KMS-11 (cell line): Measurements from ENCODE around the gene LIME1.

Experiments
- H2AFZ ChIP-seq: fragments of 200-600 bp; sonication (generic); 2 replicates; pipeline ENCODE4 v1.6.1; 2016; ENCODE audit warnings: antibody characterized with exemption, mixed run types, low read depth
- H3K27ac ChIP-seq: fragments of 200-600 bp; sonication (generic); 2 replicates; pipeline ENCODE4 v1.6.1; 2016; ENCODE audit warnings: mild to moderate bottlenecking, mixed run types
- H3K27me3 ChIP-seq: fragments of 200-600 bp; sonication (generic); 2 replicates; pipeline ENCODE4 v1.6.1; 2017; ENCODE audit warnings: mild to moderate bottlenecking, low read depth, mixed run types, moderate library complexity; ENCODE audit not compliant: insufficient read depth
- H3K36me3 ChIP-seq: fragments of 200-600 bp; sonication (generic); 2 replicates; pipeline ENCODE4 v1.6.1; 2017; ENCODE audit warnings: mild to moderate bottlenecking, mixed run types; ENCODE audit not compliant: insufficient read depth
- H3K4me1 ChIP-seq: fragments of 200-600 bp; sonication (generic); 2 replicates; pipeline ENCODE4 v1.6.1; 2016; ENCODE audit warnings: mild to moderate bottlenecking, low read depth, mixed run types; ENCODE audit not compliant: poor library complexity, severe bottlenecking
- H3K4me2 ChIP-seq: fragments of 200-600 bp; sonication (generic); 2 replicates; pipeline ENCODE4 v1.7.0; 2016; ENCODE audit warnings: mild to moderate bottlenecking, mixed run types
- H3K4me3 ChIP-seq: fragments of 200-600 bp; sonication (generic); IDR thresholded peaks from 2 replicates; pipeline ENCODE4 v1.6.1; 2017; ENCODE audit warnings: low read depth, low read length, mixed read lengths; ENCODE audit not compliant: insufficient read depth
- H3K79me2 ChIP-seq: fragments of 200-600 bp; sonication (generic); 2 replicates; pipeline ENCODE4 v1.6.1; 2016; ENCODE audit warnings: low read depth, mixed run types; ENCODE audit not compliant: insufficient read depth
- H3K9ac ChIP-seq: fragments of 200-600 bp; sonication (generic); 2 replicates; pipeline ENCODE4 v1.6.1; 2016; ENCODE audit warnings: mild to moderate bottlenecking, mixed run types
- H4K20me1 ChIP-seq: fragments of 200-600 bp; sonication (generic); 2 replicates; pipeline ENCODE4 v1.6.1; 2016; ENCODE audit warnings: mild to moderate bottlenecking, mixed run types; ENCODE audit not compliant: insufficient read depth
- CTCF ChIP-seq: fragments of 200-600 bp; sonication (generic); conservative IDR thresholded peaks from 2 replicates; pipeline ENCODE4 v1.6.1; 2017; ENCODE audit warnings: low read depth, mild to moderate bottlenecking, antibody characterized with exemption, low read length, moderate library complexity, mixed read lengths

Gene LIME1

DNA sequence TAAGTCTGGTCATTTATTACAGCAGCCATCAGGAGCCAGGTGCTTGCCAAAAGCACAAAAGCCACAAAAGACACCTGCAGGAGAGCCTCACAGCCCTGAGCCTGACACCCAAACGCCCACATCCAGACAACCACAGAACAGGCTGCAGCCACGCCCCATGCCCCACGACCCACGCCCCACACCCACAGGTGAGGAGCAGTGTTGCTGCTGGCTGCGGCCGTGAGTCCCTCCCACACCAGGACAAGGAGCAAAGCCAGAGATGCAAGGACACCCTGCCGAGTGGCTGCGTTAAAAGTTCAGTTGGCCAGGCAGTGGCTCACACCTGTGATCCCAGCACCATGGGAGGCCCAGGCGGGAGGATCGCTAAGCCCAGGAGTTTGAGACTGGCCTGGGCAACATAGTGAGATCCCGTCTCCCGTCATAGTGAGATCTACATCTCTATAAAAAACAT is 46.1 kb downstream of the LIME1 start:
- H3K4me2 ChIP-seq = no peak overlapping the region
- H3K36me3 ChIP-seq = no peaks in the 10 kb centered on the region
- no peaks in the 10 kb centered on the region for H3K79me2 ChIP-seq
- H3K4me1 ChIP-seq = peaks cover 8% of the 10 kb centered on the region
- no peak for TF ChIP-seq CTCF
- peaks cover 28% of the 10 kb centered on the region for H3K27me3 ChIP-seq
- H4K20me1 ChIP-seq = no peaks in the 10 kb centered on the region
- no peak overlapping the region for H3K4me3 ChIP-seq
- H3K27ac ChIP-seq = no peak overlapping the region
- H3K9ac ChIP-seq = no peak overlapping the region
- peak overlapping the region; percentile 16; the same call in 1 of the 2 replicates for H2AFZ ChIP-seq

DNA sequence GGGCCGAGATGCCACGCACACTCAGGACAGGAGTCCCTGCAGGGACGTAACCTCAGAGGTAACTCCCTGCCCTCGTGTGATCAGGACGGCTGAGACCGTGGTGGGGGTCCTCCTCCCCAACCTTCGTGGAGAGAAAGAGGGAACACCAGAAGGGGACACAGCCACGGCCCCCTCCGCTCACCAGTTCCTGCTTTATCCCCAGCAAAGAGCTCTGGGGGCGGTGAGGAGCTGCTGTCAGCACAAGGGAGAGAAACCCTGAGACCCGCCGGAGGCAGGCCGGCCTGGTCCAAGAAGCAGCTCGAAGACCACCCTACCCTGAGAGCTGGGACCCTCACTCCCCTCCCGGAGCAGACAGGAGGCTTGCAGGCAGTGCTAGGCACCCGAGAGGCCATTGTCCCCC is 47.5 kb downstream of the LIME1 start:
- no peak overlapping the region for H3K27ac ChIP-seq
- no peak overlapping the region for H3K4me2 ChIP-seq
- no peaks in the 10 kb centered on the region for H4K20me1 ChIP-seq

DNA sequence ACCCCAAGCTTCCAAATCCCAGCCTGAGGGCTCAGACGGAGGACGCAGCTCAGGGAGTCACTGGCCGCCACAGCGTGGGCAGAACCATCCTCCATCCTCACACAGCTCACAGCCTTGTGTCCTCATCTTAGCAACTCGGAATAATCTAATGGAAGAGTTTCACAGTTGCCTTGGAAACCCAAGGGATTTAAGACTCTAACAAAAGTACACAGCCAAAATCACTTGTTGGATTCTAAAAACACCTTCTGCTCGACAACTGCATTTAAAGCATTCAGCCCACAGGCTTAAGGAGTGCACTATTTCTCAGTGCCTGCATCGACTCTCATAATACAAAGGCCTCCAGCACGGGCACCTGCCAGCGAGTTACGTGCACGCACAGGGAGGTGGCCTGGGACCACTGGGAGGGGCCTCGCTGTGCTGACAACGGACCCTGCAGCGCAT is 49.2 kb downstream of the LIME1 start:
- no peaks in the 10 kb centered on the region for H3K79me2 ChIP-seq
- H4K20me1 ChIP-seq = no peaks in the 10 kb centered on the region
- H3K9ac ChIP-seq = no peak overlapping the region

More for the DNA sequence above, 47.5 kb downstream of the LIME1 start:
- Histone ChIP-seq H3K4me1 (peaks cover 8% of the 10 kb centered on the region), H2AFZ (no peak overlapping the region), H3K27me3 (peaks cover 37% of the 10 kb centered on the region), H3K4me3 (no peak overlapping the region), H3K9ac (no peak overlapping the region), H3K79me2 (no peaks in the 10 kb centered on the region), H3K36me3 (no peaks in the 10 kb centered on the region)
- no peak for TF ChIP-seq CTCF

GRCh38 chr20:63787302-63787701 is 50.8 kb downstream of the LIME1 start:
- no peak overlapping the region for H3K9ac ChIP-seq
- H3K79me2 ChIP-seq = no peaks in the 10 kb centered on the region
- H3K4me2 ChIP-seq = no peak overlapping the region
- no peaks in the 10 kb centered on the region for H4K20me1 ChIP-seq
- H3K27me3 ChIP-seq = peaks cover 57% of the 10 kb centered on the region
- H3K4me1 ChIP-seq = peaks cover under 1% of the 10 kb centered on the region
- no peak overlapping the region for H3K4me3 ChIP-seq
- H2AFZ ChIP-seq = no peak overlapping the region
- no peak for TF ChIP-seq CTCF
- H3K36me3 ChIP-seq = no peaks in the 10 kb centered on the region
- H3K27ac ChIP-seq = no peak overlapping the region

More for the DNA sequence above, 49.2 kb downstream of the LIME1 start:
- Histone ChIP-seq H3K4me2 (no peak overlapping the region), H3K4me1 (peaks cover 8% of the 10 kb centered on the region), H3K4me3 (no peak overlapping the region), H2AFZ (no peak overlapping the region), H3K36me3 (no peaks in the 10 kb centered on the region), H3K27me3 (peaks cover 43% of the 10 kb centered on the region), H3K27ac (no peak overlapping the region)
- TF ChIP-seq CTCF = no peak

DNA sequence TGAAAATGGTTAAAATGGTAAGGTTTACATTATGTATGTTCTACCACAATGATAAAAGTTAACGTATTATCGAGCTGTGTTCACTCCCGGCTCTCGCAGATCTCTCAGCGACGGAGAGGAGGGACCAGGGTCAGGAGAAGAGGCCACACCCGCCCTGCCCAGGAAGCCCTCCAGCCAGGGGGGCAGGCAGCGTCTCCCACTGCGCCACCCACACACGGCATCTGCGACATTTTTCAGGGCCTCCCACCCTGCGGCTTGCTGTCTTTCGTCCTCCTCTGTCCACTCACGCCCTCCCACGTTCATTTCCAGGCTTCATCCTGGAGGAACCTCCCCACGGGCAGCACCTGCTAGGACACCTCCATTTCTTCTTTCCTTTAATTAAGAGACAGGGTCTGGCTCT is 51.3 kb downstream of the LIME1 start:
- peaks cover 57% of the 10 kb centered on the region for H3K27me3 ChIP-seq
- no peak overlapping the region for H3K4me2 ChIP-seq
- no peaks in the 10 kb centered on the region for H3K79me2 ChIP-seq
- no peak overlapping the region for H3K4me3 ChIP-seq
- no peak overlapping the region for H2AFZ ChIP-seq
- no peaks in the 10 kb centered on the region for H3K36me3 ChIP-seq
- no peaks in the 10 kb centered on the region for H3K4me1 ChIP-seq
- TF ChIP-seq CTCF = no peak
- no peak overlapping the region for H3K9ac ChIP-seq
- no peaks in the 10 kb centered on the region for H4K20me1 ChIP-seq
- no peak overlapping the region for H3K27ac ChIP-seq
